HG02852 (cell line): ENCODE measurements around the gene BNC2.

Source experiments
- ATAC-seq: cut with Tn5 transposase; IDR thresholded peaks from one replicate; pipeline ENCODE4 v1.9.1; 2021; ENCODE audit warnings: mild to moderate bottlenecking, moderate library complexity; ENCODE audit not compliant: unreplicated experiment

The BNC2 gene

GRCh38 chr9:16681652-16681987, 188.8 kb downstream of the BNC2 start:
- ATAC-seq = no peak

- no peak for ATAC-seq
Measured at GRCh38 chr9:16680975-16681651, 189.4 kb downstream of the BNC2 start.

GRCh38 chr9:16680541-16680940, 189.9 kb downstream of the BNC2 start:
- ATAC-seq = no peak

GRCh38 chr9:16679327-16679821, 191.1 kb downstream of the BNC2 start:
- ATAC-seq = no peak

- no peak for ATAC-seq
Measured at GRCh38 chr9:16676519-16676918, 194.0 kb downstream of the BNC2 start.

GRCh38 chr9:16675131-16675530, 195.3 kb downstream of the BNC2 start:
- ATAC-seq = no peak

GRCh38 chr9:16673171-16673570, 197.3 kb downstream of the BNC2 start:
- ATAC-seq = no peak

GRCh38 chr9:16672501-16672900, 198.0 kb downstream of the BNC2 start:
- ATAC-seq = no peak

- ATAC-seq = no peak
Measured at GRCh38 chr9:16671591-16672137, 198.8 kb downstream of the BNC2 start.

- ATAC-seq = no peak
Measured at GRCh38 chr9:16670791-16671190, 199.7 kb downstream of the BNC2 start.

- ATAC-seq = no peak
Measured at GRCh38 chr9:16668734-16669295, 201.7 kb downstream of the BNC2 start.

- no peak for ATAC-seq
Measured at GRCh38 chr9:16664211-16664610, 206.3 kb downstream of the BNC2 start.

- ATAC-seq = no peak
Measured at GRCh38 chr9:16661816-16662215, 208.7 kb downstream of the BNC2 start.

- no peak for ATAC-seq
Measured at GRCh38 chr9:16659096-16659495, 211.4 kb downstream of the BNC2 start.

GRCh38 chr9:16656432-16657169, 213.9 kb downstream of the BNC2 start:
- ATAC-seq = no peak

- ATAC-seq = no peak
Measured at GRCh38 chr9:16654596-16655126, 215.8 kb downstream of the BNC2 start.

GRCh38 chr9:16653491-16654399, 216.7 kb downstream of the BNC2 start:
- ATAC-seq = no peak

GRCh38 chr9:16652582-16652981, 217.9 kb downstream of the BNC2 start:
- ATAC-seq = no peak

- ATAC-seq = no peak
Measured at GRCh38 chr9:16651446-16651964, 219.0 kb downstream of the BNC2 start.

GRCh38 chr9:16645970-16646369, 224.5 kb downstream of the BNC2 start:
- ATAC-seq = no peak
